ENCODE data around the gene CUEDC1.

GRCh38 chr17:57852092-57852954, 102.9 kb downstream of the CUEDC1 start:
- TF ChIP-seq CTCF (IDR thresholded peaks at IDR 0.05; ENCODE audit: low read length) (no peak), EZH2phosphoT487 (IDR thresholded peaks at IDR 0.05; ENCODE audit: low read length) (no peak)

All from MM.1S (cell line).